NT2/D1 (cell line): ENCODE results near the gene SYNDIG1.

Experiments
- YY1 ChIP-seq: IDR thresholded peaks from 2 replicates; pipeline ENCODE4 v1.6.1; 2011; ENCODE audit not compliant: insufficient read length, insufficient read depth
- ZNF274 ChIP-seq: IDR thresholded peaks from 2 replicates; pipeline ENCODE4 v1.6.1; 2011; ENCODE audit warnings: mild to moderate bottlenecking, low read depth, low read length

DNA sequence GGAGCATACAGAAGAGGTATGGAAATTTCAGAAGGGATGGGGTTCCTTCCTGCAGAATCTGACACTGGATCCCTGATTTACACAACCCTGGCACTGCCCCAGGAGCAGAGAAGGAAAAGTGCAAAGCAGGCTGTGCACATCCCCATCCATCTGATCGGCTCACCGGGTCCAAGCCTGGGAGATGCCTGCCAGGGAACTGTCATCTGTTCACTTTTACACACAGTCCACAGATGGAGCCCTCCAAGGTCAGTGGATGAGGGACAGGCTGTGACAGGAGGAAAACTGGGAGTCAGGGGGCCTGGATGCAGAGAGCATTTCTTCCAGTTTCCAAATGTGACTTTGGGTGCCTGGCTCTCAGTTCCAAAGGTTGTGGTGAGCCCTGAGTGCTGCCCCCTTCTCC is 11.0 kb upstream of the SYNDIG1 start:
- no peak for TF ChIP-seq YY1
- no peak for TF ChIP-seq ZNF274
